ENCODE results near the gene ATP1B2. TPM values are rescaled to one million over a fixed set of nuclear protein-coding genes. Genes with fewer than 3 reads are reported as not detected.

ATP1B2 gene
- polyA plus RNA-seq, 1 of the 3 experiments (the other 2 are of a cell fraction), result 0.05 TPM

- Histone ChIP-seq H3K27ac (ENCODE audit: low read depth in 2 of 2, low read length in 1 of 2) (no peak overlapping the region), H3K9ac (no peak overlapping the region), H3K4me2 (no peak overlapping the region), H4K20me1 (ENCODE audit: insufficient read depth) (no peaks in the 10 kb centered on the region), H2AFZ (ENCODE audit: low read depth) (no peak overlapping the region), H3K79me2 (ENCODE audit: insufficient read depth) (peaks cover 7% of the 10 kb centered on the region; the same call in 1 of the 2 replicates), H3K27me3 (ENCODE audit: insufficient read depth) (no peaks in the 10 kb centered on the region), H3K4me1 (ENCODE audit: control insufficient read depth in 1 of 2, insufficient read depth in 2 of 2, low read depth in 1 of 2, low read length in 1 of 2) (no peaks in the 10 kb centered on the region), H3K4me3 (ENCODE audit: low read depth in 2 of 2, low read length in 1 of 2) (no peak overlapping the region), H3K9me2 (no peaks in the 10 kb centered on the region), H3K36me3 (replicated peaks in 1 of 2; ENCODE audit: control insufficient read depth in 1 of 2, insufficient read depth in 2 of 2, low read length in 1 of 2) (peaks cover 2 to 9% of the 10 kb centered on the region in 2 experiments), H3F3A (replicated peaks; ENCODE audit: insufficient read depth) (peaks cover 2% of the 10 kb centered on the region), H3K9me3 (no peaks in the 10 kb centered on the region)
- DNase-seq, result no peak
- 96% methylated on average over 10 of the region's 10 CpGs for WGBS (ENCODE audit: low lambda C conversion rate)
- POLR2A ChIA-PET, result no interaction called here
- CTCF ChIA-PET, result interaction anchor here (1.0 kb wide), 1 partner anchor 22 kb away, joined by 4 read pairs; no protein-coding TSS in a partner anchor
- TF ChIP-seq NFIC (IDR thresholded peaks at IDR 0.05; ENCODE audit: borderline replicate concordance) (no peak), GATA2 (CRISPR knock-in tag; IDR thresholded peaks at IDR 0.05) (no peak), SIN3A (IDR thresholded peaks at IDR 0.05; ENCODE audit: borderline replicate concordance, low read depth, low read length) (no peak), POLR2AphosphoS5 (IDR thresholded peaks at IDR 0.05; ENCODE audit: low read depth, low read length) (no peak), EZH2phosphoT487 (IDR thresholded peaks at IDR 0.05; ENCODE audit: borderline replicate concordance, low read depth) (no peak), FOXM1 (IDR thresholded peaks at IDR 0.05; ENCODE audit: low read depth) (no peak), ZBTB33 (IDR thresholded peaks at IDR 0.05; ENCODE audit: borderline replicate concordance, low read depth) (no peak), JUND (IDR thresholded peaks at IDR 0.05) (no peak), TEAD4 (IDR thresholded peaks at IDR 0.05; ENCODE audit: borderline replicate concordance, insufficient read depth) (no peak), NRF1 (IDR thresholded peaks at IDR 0.05; ENCODE audit: low read depth, low read length) (no peak), EP300 (IDR thresholded peaks at IDR 0.05; ENCODE audit: borderline replicate concordance in 1 of 2, low read depth in 1 of 2, low read length in 1 of 2) (no peak), YY1 (IDR thresholded peaks at IDR 0.05; ENCODE audit: low read depth) (no peak), MAX (IDR thresholded peaks at IDR 0.05; ENCODE audit: low read depth) (no peak)
- TF ChIP-seq, protein P1, sequence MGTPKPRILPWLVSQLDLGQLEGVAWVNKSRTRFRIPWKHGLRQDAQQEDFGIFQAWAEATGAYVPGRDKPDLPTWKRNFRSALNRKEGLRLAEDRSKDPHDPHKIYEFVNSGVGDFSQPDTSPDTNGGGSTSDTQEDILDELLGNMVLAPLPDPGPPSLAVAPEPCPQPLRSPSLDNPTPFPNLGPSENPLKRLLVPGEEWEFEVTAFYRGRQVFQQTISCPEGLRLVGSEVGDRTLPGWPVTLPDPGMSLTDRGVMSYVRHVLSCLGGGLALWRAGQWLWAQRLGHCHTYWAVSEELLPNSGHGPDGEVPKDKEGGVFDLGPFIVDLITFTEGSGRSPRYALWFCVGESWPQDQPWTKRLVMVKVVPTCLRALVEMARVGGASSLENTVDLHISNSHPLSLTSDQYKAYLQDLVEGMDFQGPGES (IDR thresholded peaks at IDR 0.05; ENCODE audit: low read depth, low read length), result no peak
Measured at GRCh38 chr17:7695586-7695985, 44.9 kb downstream of the ATP1B2 start.
